ENCODE results near the gene PHLPP1. TPM values are rescaled to one million over a fixed set of nuclear protein-coding genes. Genes with fewer than 3 reads are reported as not detected.

The PHLPP1 gene
- total RNA-seq, 1 experiment from 2014 or later, result 13.7 TPM

GRCh38 chr18:62773691-62774090 is 58.4 kb downstream of the PHLPP1 start:
- Histone ChIP-seq H3K27ac (ENCODE audit: low read depth, low read length, poor library complexity, severe bottlenecking) (no peak overlapping the region), H3K27me3 (replicated peaks; ENCODE audit: insufficient read depth, low read depth, low read length, poor library complexity) (no peaks in the 10 kb centered on the region), H3K4me1 (ENCODE audit: insufficient read depth, low read length, poor library complexity, severe bottlenecking) (peaks cover 1% of the 10 kb centered on the region), H3K36me3 (ENCODE audit: insufficient read depth, low read length, poor library complexity, severe bottlenecking) (no peaks in the 10 kb centered on the region), H3K9me3 (ENCODE audit: low read depth, low read length, poor library complexity, severe bottlenecking) (no peaks in the 10 kb centered on the region), H3K4me3 (ENCODE audit: low read depth, low read length, poor library complexity, severe bottlenecking) (no peak overlapping the region)
- POLR2A ChIA-PET (ENCODE audit: low non-redundant PET), result interaction anchor here (0.6 kb wide), 1 partner anchor 11 kb away, joined by 3 read pairs; no protein-coding TSS in a partner anchor
- intact Hi-C loops (cut with micrococcal nuclease; ENCODE audit: unreplicated experiment), result no loop called here
- no peak for DNase-seq (ENCODE audit: low spot score)
- CTCF ChIA-PET, result no interaction called here
- TF ChIP-seq EZH2 (IDR thresholded peaks at IDR 0.05; ENCODE audit: borderline replicate concordance, low read depth, low read length, poor library complexity, severe bottlenecking) (no peak), CTCF (conservative IDR thresholded peaks at IDR 0.05; ENCODE audit: low read depth, low read length) (no peak)
- no TSS peak for BruUV-seq (replicated peaks)

GRCh38 chr18:62776024-62776570 is 60.8 kb downstream of the PHLPP1 start:
- no peaks in the 10 kb centered on the region for H3K27me3 ChIP-seq (replicated peaks; ENCODE audit: insufficient read depth, low read depth, low read length, poor library complexity)
- H3K4me1 ChIP-seq (ENCODE audit: insufficient read depth, low read length, poor library complexity, severe bottlenecking), result no peaks in the 10 kb centered on the region
- BruUV-seq (replicated peaks), result no TSS peak
- no peak for DNase-seq (ENCODE audit: low spot score)
- no peaks in the 10 kb centered on the region for H3K9me3 ChIP-seq (ENCODE audit: low read depth, low read length, poor library complexity, severe bottlenecking)
- TF ChIP-seq EZH2 (IDR thresholded peaks at IDR 0.05; ENCODE audit: borderline replicate concordance, low read depth, low read length, poor library complexity, severe bottlenecking) (no peak), CTCF (conservative IDR thresholded peaks at IDR 0.05; ENCODE audit: low read depth, low read length) (no peak)
- no peaks in the 10 kb centered on the region for H3K36me3 ChIP-seq (ENCODE audit: insufficient read depth, low read length, poor library complexity, severe bottlenecking)
- ChIA-PET POLR2A (ENCODE audit: low non-redundant PET) (no interaction called here), CTCF (no interaction called here)
- intact Hi-C loops (cut with micrococcal nuclease; ENCODE audit: unreplicated experiment), result no loop called here
- no peak overlapping the region for H3K4me3 ChIP-seq (ENCODE audit: low read depth, low read length, poor library complexity, severe bottlenecking)
- no peak overlapping the region for H3K27ac ChIP-seq (ENCODE audit: low read depth, low read length, poor library complexity, severe bottlenecking)

- DNase-seq (ENCODE audit: low spot score), result no peak
- ChIA-PET POLR2A (ENCODE audit: low non-redundant PET) (no interaction called here), CTCF (no interaction called here)
- no TSS peak for BruUV-seq (replicated peaks)
- H3K36me3 ChIP-seq (ENCODE audit: insufficient read depth, low read length, poor library complexity, severe bottlenecking), result no peaks in the 10 kb centered on the region
- H3K4me1 ChIP-seq (ENCODE audit: insufficient read depth, low read length, poor library complexity, severe bottlenecking), result peaks cover 5% of the 10 kb centered on the region
- no peak overlapping the region for H3K27ac ChIP-seq (ENCODE audit: low read depth, low read length, poor library complexity, severe bottlenecking)
- intact Hi-C loops (cut with micrococcal nuclease; ENCODE audit: unreplicated experiment), result no loop called here
- H3K27me3 ChIP-seq (replicated peaks; ENCODE audit: insufficient read depth, low read depth, low read length, poor library complexity), result no peaks in the 10 kb centered on the region
- no peaks in the 10 kb centered on the region for H3K9me3 ChIP-seq (ENCODE audit: low read depth, low read length, poor library complexity, severe bottlenecking)
- TF ChIP-seq EZH2 (IDR thresholded peaks at IDR 0.05; ENCODE audit: borderline replicate concordance, low read depth, low read length, poor library complexity, severe bottlenecking) (no peak), CTCF (conservative IDR thresholded peaks at IDR 0.05; ENCODE audit: low read depth, low read length) (no peak)
- H3K4me3 ChIP-seq (ENCODE audit: low read depth, low read length, poor library complexity, severe bottlenecking), result no peak overlapping the region
Measured at GRCh38 chr18:62777814-62778213, 62.5 kb downstream of the PHLPP1 start.
